CD4-positive, alpha-beta T cell (primary cell): ENCODE results near the gene GAL. TPM values are rescaled to one million over a fixed set of nuclear protein-coding genes. Genes with fewer than 3 reads are reported as not detected.
A peak's percentile ranks its signal among the peaks of the same experiment; 100 is the strongest.

ENCODE experiments used
- ATAC-seq: fragments of 200-7000 bp; cut with Tn5 transposase; one replicate; pipeline ENCODE4 v1.10.0; 2022; ENCODE audit warnings: mild to moderate bottlenecking; ENCODE audit not compliant: poor library complexity
- CTCF ChIA-PET: fragments of 350-600 bp; sonication (Branson Sonifier 250); formaldehyde crosslinking; loops from one replicate; lab custom pipeline; 2021; ENCODE audit warnings: antibody characterized with exemption, inconsistent platforms; lab: Charles Lee
- POLR2A ChIA-PET: fragments of 350-600 bp; sonication (Branson Sonifier 250); formaldehyde crosslinking; loops from one replicate; lab custom pipeline; 2021; ENCODE audit warnings: antibody characterized with exemption, inconsistent platforms; lab: Charles Lee
- DNase-seq, 14 experiments: peaks; one replicate each; pipeline ENCODE4 v3.0.0-alpha.2; 2013 to 2020; ENCODE audit warnings: mixed read lengths in 2 of 14
- H3K27ac ChIP-seq, 2 donors: one replicate each; pipeline versions ENCODE4 v1.5.1 to v1.7.0; 2013; ENCODE audit warnings: low read length in 2 of 2, low read depth in 1 of 2, mild to moderate bottlenecking in 1 of 2
- H3K27me3 ChIP-seq, 2 experiments: 1 replicate in 1 of 2; 2 replicates in 1 of 2; pipeline versions ENCODE4 v1.6.1 to v1.7.0; 2013; ENCODE audit warnings: low read length in 2 of 2, control low read depth in 1 of 2, mild to moderate bottlenecking in 1 of 2, moderate library complexity in 1 of 2; ENCODE audit not compliant: insufficient read depth in 2 of 2, control insufficient read depth in 1 of 2
- H3K36me3 ChIP-seq: one replicate; pipeline ENCODE4 v1.6.1; 2013; ENCODE audit warnings: low read length, control low read depth; ENCODE audit not compliant: insufficient read depth
- H3K4me1 ChIP-seq: one replicate; pipeline ENCODE4 v1.6.1; 2013; ENCODE audit warnings: low read length, control low read depth; ENCODE audit not compliant: insufficient read depth
- H3K4me3 ChIP-seq: one replicate; pipeline ENCODE4 v1.5.1; 2013; ENCODE audit warnings: mild to moderate bottlenecking, low read length, moderate library complexity
- H3K9me3 ChIP-seq, 2 experiments: 1 replicate in 1 of 2; 2 replicates in 1 of 2; pipeline versions ENCODE4 v1.6.1 to v1.7.0; 2013; ENCODE audit warnings: low read length in 2 of 2, mild to moderate bottlenecking in 2 of 2, control low read depth in 1 of 2, moderate library complexity in 1 of 2; ENCODE audit not compliant: control insufficient read depth in 1 of 2, insufficient read depth in 1 of 2
- H3K27ac Mint-ChIP-seq: one replicate; pipeline ENCODE4 v1.8.0; 2020; ENCODE audit warnings: mixed read lengths
- H3K27me3 Mint-ChIP-seq: one replicate; pipeline ENCODE4 v1.8.0; 2021; ENCODE audit warnings: mixed read lengths
- H3K36me3 Mint-ChIP-seq: one replicate; pipeline ENCODE4 v1.8.0; 2021; ENCODE audit warnings: low read depth, mixed read lengths
- H3K4me1 Mint-ChIP-seq: one replicate; pipeline ENCODE4 v1.8.0; 2021; ENCODE audit warnings: low read depth, mixed read lengths
- H3K4me3 Mint-ChIP-seq: one replicate; pipeline ENCODE4 v1.8.0; 2020; ENCODE audit warnings: mild to moderate bottlenecking, mixed read lengths
- H3K9me3 Mint-ChIP-seq: one replicate; pipeline ENCODE4 v1.8.0; 2020; ENCODE audit warnings: mixed read lengths
- intact Hi-C, 2 experiments: fragments of 100-400 bp; cut with DNase I in 1 of 2; cut with micrococcal nuclease in 1 of 2; formaldehyde crosslinking; loops; one replicate each; pipeline versions ENCODE4 v1.15.1 to v1.9.0; 2023 to 2025; cut with DNase I, micrococcal nuclease
- total RNA-seq, 174 experiments: library from RNA in 2 of 174; stranded (reverse) in 2 of 174; gene quantifications; one replicate each; pipeline ENCODE4 v1.2.3 and lab custom pipeline; 2021 to 2026
- TF ChIP-seq, protein P1 (sequence below): fragments of 200-600 bp; IDR thresholded peaks from one replicate; pipeline ENCODE4 v1.8.0; 2022; ENCODE audit warnings: antibody characterized with exemption, mild to moderate bottlenecking

The GAL gene
- total RNA-seq, 2 experiments from 2014 or later, result not detected

GRCh38 chr11:68664906-68665305, 19.4 kb upstream of the GAL start:
- ATAC-seq (no peak), DNase-seq (no peak)
- ChIA-PET POLR2A (no interaction called here), CTCF (no interaction called here)
- no peaks in the 10 kb centered on the region for H3K4me1 ChIP-seq
- H3K4me3 ChIP-seq, result no peak overlapping the region
- TF ChIP-seq, protein P1, sequence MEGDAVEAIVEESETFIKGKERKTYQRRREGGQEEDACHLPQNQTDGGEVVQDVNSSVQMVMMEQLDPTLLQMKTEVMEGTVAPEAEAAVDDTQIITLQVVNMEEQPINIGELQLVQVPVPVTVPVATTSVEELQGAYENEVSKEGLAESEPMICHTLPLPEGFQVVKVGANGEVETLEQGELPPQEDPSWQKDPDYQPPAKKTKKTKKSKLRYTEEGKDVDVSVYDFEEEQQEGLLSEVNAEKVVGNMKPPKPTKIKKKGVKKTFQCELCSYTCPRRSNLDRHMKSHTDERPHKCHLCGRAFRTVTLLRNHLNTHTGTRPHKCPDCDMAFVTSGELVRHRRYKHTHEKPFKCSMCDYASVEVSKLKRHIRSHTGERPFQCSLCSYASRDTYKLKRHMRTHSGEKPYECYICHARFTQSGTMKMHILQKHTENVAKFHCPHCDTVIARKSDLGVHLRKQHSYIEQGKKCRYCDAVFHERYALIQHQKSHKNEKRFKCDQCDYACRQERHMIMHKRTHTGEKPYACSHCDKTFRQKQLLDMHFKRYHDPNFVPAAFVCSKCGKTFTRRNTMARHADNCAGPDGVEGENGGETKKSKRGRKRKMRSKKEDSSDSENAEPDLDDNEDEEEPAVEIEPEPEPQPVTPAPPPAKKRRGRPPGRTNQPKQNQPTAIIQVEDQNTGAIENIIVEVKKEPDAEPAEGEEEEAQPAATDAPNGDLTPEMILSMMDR, result no peak
- Mint-ChIP-seq H3K27me3 (no peaks in the 10 kb centered on the region), H3K27ac (no peak overlapping the region), H3K4me1 (no peaks in the 10 kb centered on the region), H3K36me3 (no peaks in the 10 kb centered on the region), H3K4me3 (no peak overlapping the region), H3K9me3 (no peaks in the 10 kb centered on the region)
- H3K27me3 ChIP-seq, result peaks cover 0 to 2% of the 10 kb centered on the region in 2 experiments
- intact Hi-C loops, result no loop called here
- H3K36me3 ChIP-seq, result no peaks in the 10 kb centered on the region
- H3K9me3 ChIP-seq, result peaks cover 0 to 5% of the 10 kb centered on the region in 2 experiments
- H3K27ac ChIP-seq, result no peak overlapping the region

DNA sequence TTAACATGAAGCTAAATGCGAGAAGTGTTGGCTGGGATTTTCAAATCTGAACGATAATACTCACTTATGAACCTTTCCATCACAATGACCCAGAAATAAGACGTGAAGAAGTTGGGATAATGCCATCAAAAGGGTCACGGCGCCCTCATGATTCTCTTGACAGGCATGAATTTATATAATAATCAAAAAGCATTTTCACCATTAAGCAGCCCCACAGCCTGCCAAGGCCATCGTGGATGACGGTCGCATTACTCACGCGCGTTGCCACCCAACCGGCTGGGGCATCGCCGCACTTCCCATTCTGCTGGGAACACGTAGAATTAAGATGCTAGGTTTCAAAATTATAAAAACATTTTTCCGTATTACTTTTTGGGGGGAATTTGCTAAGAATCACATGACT, 18.9 kb upstream of the GAL start:
- Histone ChIP-seq H3K4me3 (no peak overlapping the region), H3K27ac (no peak overlapping the region), H3K27me3 (peaks cover 0 to 2% of the 10 kb centered on the region in 2 experiments), H3K36me3 (no peaks in the 10 kb centered on the region), H3K4me1 (no peaks in the 10 kb centered on the region), H3K9me3 (peaks cover 0 to 5% of the 10 kb centered on the region in 2 experiments)
- ATAC-seq, result no peak
- intact Hi-C loops, result no loop called here
- DNase-seq, result no peak
- Mint-ChIP-seq H3K27me3 (no peaks in the 10 kb centered on the region), H3K36me3 (no peaks in the 10 kb centered on the region), H3K9me3 (no peaks in the 10 kb centered on the region), H3K27ac (no peak overlapping the region), H3K4me1 (no peaks in the 10 kb centered on the region), H3K4me3 (no peak overlapping the region)
- CTCF ChIA-PET, result no interaction called here
- POLR2A ChIA-PET, result no interaction called here
- TF ChIP-seq, protein P1, result no peak

GRCh38 chr11:68666849-68667248, 17.5 kb upstream of the GAL start:
- TF ChIP-seq, protein P1, result no peak
- CTCF ChIA-PET, result no interaction called here
- H3K4me1 Mint-ChIP-seq, result no peaks in the 10 kb centered on the region
- H3K36me3 Mint-ChIP-seq, result no peaks in the 10 kb centered on the region
- DNase-seq (peak in 1 of 14 experiments; percentile 37), ATAC-seq (no peak)
- Histone ChIP-seq H3K4me1 (no peaks in the 10 kb centered on the region), H3K9me3 (peaks cover 0 to 2% of the 10 kb centered on the region in 2 experiments), H3K27ac (no peak overlapping the region), H3K36me3 (no peaks in the 10 kb centered on the region), H3K27me3 (no peaks in the 10 kb centered on the region), H3K4me3 (no peak overlapping the region)
- no peaks in the 10 kb centered on the region for H3K27me3 Mint-ChIP-seq
- intact Hi-C loops, result no loop called here
- H3K4me3 Mint-ChIP-seq, result no peak overlapping the region
- POLR2A ChIA-PET, result interaction anchor here (0.6 kb wide), 1 partner anchor 34 kb away, joined by 3 read pairs; no protein-coding TSS in a partner anchor
- H3K27ac Mint-ChIP-seq, result no peak overlapping the region
- no peaks in the 10 kb centered on the region for H3K9me3 Mint-ChIP-seq
